Measurements from ENCODE around the gene YBX3.

Gene YBX3

GRCh38 chr12:10669533-10669932 is 53.6 kb downstream of the YBX3 start:
- DNase-seq (ENCODE audit: low read depth) = no peak

DNA sequence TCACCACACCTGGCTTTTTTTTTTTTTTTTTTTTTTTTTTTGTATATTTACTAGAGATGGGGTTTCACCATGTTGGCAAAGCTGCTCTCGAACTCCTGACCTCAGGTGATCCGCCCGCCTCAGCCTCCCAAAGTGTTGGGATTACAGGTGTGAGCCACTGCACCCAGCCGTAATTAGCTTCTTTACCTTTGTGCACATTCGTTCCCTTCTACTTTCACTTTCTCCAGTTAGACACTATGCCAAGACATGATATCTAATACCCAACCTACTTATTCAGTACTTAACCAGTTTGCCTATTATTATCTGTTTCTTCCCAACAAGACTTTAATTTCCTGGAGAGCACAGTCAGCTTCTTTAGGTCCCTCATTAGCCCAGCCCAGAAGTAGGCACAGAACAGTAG is 54.6 kb downstream of the YBX3 start:
- no peak for DNase-seq (ENCODE audit: low read depth)

GRCh38 chr12:10667581-10667980 is 55.5 kb downstream of the YBX3 start:
- no peak for DNase-seq (ENCODE audit: low read depth)

DNA sequence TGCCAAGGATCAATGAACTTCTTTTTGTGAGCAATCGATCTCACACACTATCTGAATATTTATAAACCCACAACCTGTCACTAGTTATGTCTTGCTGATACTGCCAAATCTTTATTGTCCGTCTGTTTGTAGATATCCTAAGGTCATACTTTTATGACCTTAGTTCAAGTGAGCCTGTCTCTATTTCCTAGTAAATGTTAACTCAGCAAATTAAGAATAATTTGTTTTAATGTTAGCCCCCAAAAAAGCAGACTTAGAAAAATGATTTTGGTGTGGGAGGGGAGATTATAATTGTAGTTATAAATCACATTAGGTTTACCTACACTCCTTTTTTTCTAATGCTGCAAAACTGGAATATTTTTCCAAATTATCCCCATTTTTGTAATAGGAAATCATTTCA is 58.6 kb downstream of the YBX3 start:
- DNase-seq (ENCODE audit: low read depth) = no peak

DNA sequence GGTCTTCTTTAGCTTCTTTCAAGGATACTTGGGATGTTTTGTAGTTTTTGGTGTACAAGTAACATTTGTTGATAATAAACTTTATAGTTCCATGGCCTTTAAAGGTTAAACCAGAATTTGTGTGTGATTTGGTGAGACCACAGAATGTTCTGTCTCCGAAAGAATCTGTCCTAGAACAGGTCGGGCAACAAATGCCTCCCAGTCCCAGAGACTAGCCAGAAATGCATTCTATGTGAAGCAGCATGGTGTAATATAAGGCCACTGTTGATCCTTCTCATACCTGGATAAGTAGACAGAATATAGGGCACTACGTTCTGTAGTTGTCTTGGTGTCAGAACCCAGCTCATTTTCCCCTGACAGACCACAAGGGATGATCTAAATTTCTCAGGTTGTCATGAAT is 59.3 kb downstream of the YBX3 start:
- no peak for DNase-seq (ENCODE audit: low read depth)

- DNase-seq (ENCODE audit: low read depth) = no peak
These were observed 61.8 kb downstream of the YBX3 start for GRCh38 chr12:10661338-10661737.

DNA sequence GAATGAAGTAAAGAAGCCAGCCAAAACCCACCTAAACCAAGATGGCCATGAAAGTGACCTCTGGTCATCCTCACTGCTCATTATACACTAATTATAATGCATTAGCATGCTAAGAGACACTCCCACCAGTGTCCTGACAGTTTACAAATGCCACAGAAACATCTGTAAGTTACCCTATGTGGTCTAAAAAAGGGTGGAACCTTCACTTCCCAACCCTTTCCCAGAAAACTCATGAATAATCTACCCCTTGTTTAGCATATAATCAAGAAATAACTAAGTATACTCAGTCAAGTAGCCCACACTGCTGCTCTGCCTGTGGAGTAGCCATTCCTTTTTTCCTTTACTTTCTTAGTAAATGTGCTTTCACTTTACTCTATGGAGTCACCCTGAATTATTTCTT is 69.1 kb downstream of the YBX3 start:
- DNase-seq (ENCODE audit: low read depth) = no peak

GRCh38 chr12:10652192-10652591 is 70.9 kb downstream of the YBX3 start:
- DNase-seq (ENCODE audit: low read depth) = no peak

Data from stimulated activated CD4-positive, alpha-beta T cell treated with anti-CD3 and anti-CD28 coated beads, Interleukin-2, amount 100 ng/mL, for 4 hours (primary cell).